CD14-positive monocyte (primary cell): ENCODE data around the gene HABP4. TPM values are rescaled to one million over a fixed set of nuclear protein-coding genes. Genes with fewer than 3 reads are reported as not detected.

Source experiments
- DNase-seq, 3 donors: peaks; one replicate each; pipeline ENCODE4 v3.0.0-alpha.2; 2011 to 2022
- H2AFZ ChIP-seq: 2 replicates; pipeline ENCODE4 v1.6.0; 2012; ENCODE audit warnings: mild to moderate bottlenecking, low read depth, low read length, inconsistent platforms; ENCODE audit not compliant: insufficient read depth, poor library complexity, severe bottlenecking
- H3K27ac ChIP-seq, 2 donors: 1 replicate in 1 of 2; 2 replicates in 1 of 2; pipeline ENCODE4 v1.5.1; 2012 to 2013; ENCODE audit warnings: low read length in 2 of 2, control low read depth in 1 of 2, inconsistent platforms in 1 of 2, low read depth in 1 of 2, mild to moderate bottlenecking in 1 of 2
- H3K27me3 ChIP-seq, 2 donors: one replicate each; pipeline versions ENCODE4 v1.6.0 to v1.6.1; 2011 to 2013; ENCODE audit warnings: low read length in 2 of 2; ENCODE audit not compliant: control insufficient read depth in 2 of 2, insufficient read depth in 2 of 2
- H3K36me3 ChIP-seq, 2 donors: replicated peaks in 1 of 2; 1 replicate in 1 of 2; 2 replicates in 1 of 2; pipeline versions ENCODE4 v1.5.1 to v1.6.1; 2012 to 2013; ENCODE audit warnings: low read length in 2 of 2, control low read depth in 1 of 2, inconsistent platforms in 1 of 2, mild to moderate bottlenecking in 1 of 2; ENCODE audit not compliant: insufficient read depth in 2 of 2, control insufficient read depth in 1 of 2
- H3K4me1 ChIP-seq, 2 donors: 1 replicate in 1 of 2; 2 replicates in 1 of 2; pipeline versions ENCODE4 v1.5.1 to v1.6.1; 2012 to 2013; ENCODE audit warnings: low read length in 2 of 2, control low read depth in 1 of 2, inconsistent platforms in 1 of 2, mild to moderate bottlenecking in 1 of 2, moderate library complexity in 1 of 2; ENCODE audit not compliant: insufficient read depth in 2 of 2, control insufficient read depth in 1 of 2
- H3K4me2 ChIP-seq: replicated peaks from 2 replicates; pipeline ENCODE3; 2012; ENCODE audit warnings: low read length, moderate library complexity, mild to moderate bottlenecking; ENCODE audit not compliant: poor library complexity, severe bottlenecking; ENCODE audit errors: extremely low read depth
- H3K4me3 ChIP-seq, 3 experiments: fragments of 200-600 bp in 1 of 3; sonication (generic) in 1 of 3; replicated peaks in 1 of 3; 1 replicate in 2 of 3; 2 replicates in 1 of 3; pipeline ENCODE4 v1.5.1; 2011 to 2013; ENCODE audit warnings: low read length in 3 of 3, mild to moderate bottlenecking in 3 of 3, control low read depth in 2 of 3, low read depth in 2 of 3, inconsistent platforms in 1 of 3, moderate library complexity in 1 of 3
- H3K79me2 ChIP-seq: 2 replicates; pipeline ENCODE4 v1.6.0; 2012; ENCODE audit warnings: mild to moderate bottlenecking, control low read depth, inconsistent platforms, low read length, moderate library complexity; ENCODE audit not compliant: insufficient read depth
- H3K9ac ChIP-seq: 2 replicates; pipeline ENCODE4 v1.6.0; 2017; ENCODE audit warnings: low read length, mild to moderate bottlenecking; ENCODE audit not compliant: insufficient read depth, poor library complexity, severe bottlenecking
- H3K9me3 ChIP-seq, 2 donors: replicated peaks in 1 of 2; 1 replicate in 1 of 2; 2 replicates in 1 of 2; pipeline versions ENCODE4 v1.5.1 to v1.6.1; 2012 to 2013; ENCODE audit warnings: low read length in 2 of 2, control low read depth in 1 of 2; ENCODE audit not compliant: control insufficient read depth in 1 of 2, insufficient read depth in 1 of 2
- H4K20me1 ChIP-seq: 2 replicates; pipeline ENCODE4 v1.6.0; 2012; ENCODE audit warnings: mild to moderate bottlenecking, low read length, control low read depth, moderate library complexity; ENCODE audit not compliant: insufficient read depth
- H3K27ac Mint-ChIP-seq, 7 donors: one replicate each; pipeline ENCODE4 v1.8.0; 2020; ENCODE audit warnings: mild to moderate bottlenecking in 7 of 7, mixed read lengths in 7 of 7, moderate library complexity in 6 of 7, inconsistent platforms in 2 of 7
- H3K27me3 Mint-ChIP-seq, 3 donors: one replicate each; pipeline ENCODE4 v1.8.0; 2021 to 2022; ENCODE audit warnings: low read depth in 3 of 3, mild to moderate bottlenecking in 3 of 3, mixed read lengths in 3 of 3, moderate library complexity in 3 of 3, inconsistent platforms in 1 of 3
- H3K36me3 Mint-ChIP-seq, 2 donors: one replicate each; pipeline ENCODE4 v1.8.0; 2020; ENCODE audit warnings: mixed read lengths in 2 of 2, inconsistent platforms in 1 of 2, mild to moderate bottlenecking in 1 of 2
- H3K4me1 Mint-ChIP-seq: one replicate; pipeline ENCODE4 v1.8.0; 2020; ENCODE audit warnings: mild to moderate bottlenecking, mixed read lengths
- H3K4me3 Mint-ChIP-seq, 2 donors: one replicate each; pipeline ENCODE4 v1.8.0; 2020; ENCODE audit warnings: mild to moderate bottlenecking in 2 of 2, mixed read lengths in 2 of 2, moderate library complexity in 1 of 2
- H3K9me3 Mint-ChIP-seq, 7 donors: one replicate each; pipeline ENCODE4 v1.8.0; 2020 to 2022; ENCODE audit warnings: mixed read lengths in 7 of 7, mild to moderate bottlenecking in 6 of 7, moderate library complexity in 6 of 7, inconsistent platforms in 2 of 7
- CTCF ChIP-seq: fragments of 200-600 bp; IDR thresholded peaks from one replicate; pipeline ENCODE4 v1.8.0; 2022; ENCODE audit warnings: antibody characterized with exemption, mild to moderate bottlenecking
- WGBS: methylation state at CpG from one replicate; pipeline ENCODE4 v1.1.5; 2013; ENCODE audit warnings: missing lambda C conversion rate; ENCODE audit not compliant: insufficient coverage; 5-methylcytosine and 5-hydroxymethylcytosine counted together
- intact Hi-C, 2 donors: fragments of 100-400 bp; cut with micrococcal nuclease; formaldehyde crosslinking; loops; one replicate each; pipeline versions ENCODE4 v1.15.0 to v1.15.1; 2023
- polyA plus RNA-seq, 3 donors: library from polyadenylated mRNA; depleted of rRNA in 1 of 3; unstranded in 2 of 3; stranded (reverse) in 1 of 3; fragments of 300-500 nt in 2 of 3; fragments of >200 nt in 1 of 3; fragmentation: Illumina TruSeq in 2 of 3; gene quantifications; 1 replicate in 2 of 3; 2 replicates in 1 of 3; pipeline ENCODE4 v1.2.3, GENCODE V29; 2012 to 2021

The HABP4 gene
- polyA plus RNA-seq, 3 donors, result 0.54 to 0.97 (median 0.68) TPM

GRCh38 chr9:96440671-96441199 lies 9.2 kb upstream of the HABP4 start:
- Histone ChIP-seq H3K9me3 (no peaks in the 10 kb centered on the region), H3K4me3 (no peak overlapping the region), H3K79me2 (no peaks in the 10 kb centered on the region), H2AFZ (no peak overlapping the region), H3K36me3 (no peaks in the 10 kb centered on the region), H3K4me2 (no peak overlapping the region), H4K20me1 (no peaks in the 10 kb centered on the region), H3K9ac (no peak overlapping the region), H3K27me3 (no peaks in the 10 kb centered on the region), H3K27ac (no peak overlapping the region), H3K4me1 (no peaks in the 10 kb centered on the region)
- WGBS, result 67% methylated on average over 1 of the region's 5 CpGs
- no peaks in the 10 kb centered on the region for H3K9me3 Mint-ChIP-seq
- no peaks in the 10 kb centered on the region for H3K36me3 Mint-ChIP-seq
- H3K27ac Mint-ChIP-seq, result no peak overlapping the region
- peaks cover 2 to 5% (median 2%) of the 10 kb centered on the region in 3 donors for H3K27me3 Mint-ChIP-seq
- no peak overlapping the region for H3K4me3 Mint-ChIP-seq
- no peaks in the 10 kb centered on the region for H3K4me1 Mint-ChIP-seq
- intact Hi-C loops, result loop anchor here in 1 of 2 donors (10.0 kb wide), 1 partner anchor 214 kb away; the partner anchor contains the start of gene PRXL2C
- no peak for TF ChIP-seq CTCF
- no peak for DNase-seq

GRCh38 chr9:96441798-96442445 lies 8.0 kb upstream of the HABP4 start:
- Histone ChIP-seq H2AFZ (no peak overlapping the region), H3K36me3 (no peaks in the 10 kb centered on the region), H3K4me2 (no peak overlapping the region), H3K27me3 (no peaks in the 10 kb centered on the region), H3K79me2 (no peaks in the 10 kb centered on the region), H4K20me1 (no peaks in the 10 kb centered on the region), H3K27ac (no peak overlapping the region), H3K9ac (no peak overlapping the region), H3K9me3 (no peaks in the 10 kb centered on the region), H3K4me3 (no peak overlapping the region), H3K4me1 (no peaks in the 10 kb centered on the region)
- intact Hi-C loops, result loop anchor here in 1 of 2 donors (10.0 kb wide), 1 partner anchor 213 kb away; the partner anchor contains the start of gene PRXL2C
- H3K36me3 Mint-ChIP-seq, result no peaks in the 10 kb centered on the region
- no peak overlapping the region for H3K27ac Mint-ChIP-seq
- peak; percentile 42 for TF ChIP-seq CTCF
- no peaks in the 10 kb centered on the region for H3K4me1 Mint-ChIP-seq
- no peaks in the 10 kb centered on the region for H3K9me3 Mint-ChIP-seq
- WGBS, result 100% methylated on average over 3 of the region's 5 CpGs
- peaks cover 3 to 5% (median 5%) of the 10 kb centered on the region in 3 donors for H3K27me3 Mint-ChIP-seq
- DNase-seq, result peak in 2 of 3 donors; percentile 19 to 32
- no peak overlapping the region for H3K4me3 Mint-ChIP-seq
